ENCODE results near the gene SORCS3.

Gene SORCS3

DNA sequence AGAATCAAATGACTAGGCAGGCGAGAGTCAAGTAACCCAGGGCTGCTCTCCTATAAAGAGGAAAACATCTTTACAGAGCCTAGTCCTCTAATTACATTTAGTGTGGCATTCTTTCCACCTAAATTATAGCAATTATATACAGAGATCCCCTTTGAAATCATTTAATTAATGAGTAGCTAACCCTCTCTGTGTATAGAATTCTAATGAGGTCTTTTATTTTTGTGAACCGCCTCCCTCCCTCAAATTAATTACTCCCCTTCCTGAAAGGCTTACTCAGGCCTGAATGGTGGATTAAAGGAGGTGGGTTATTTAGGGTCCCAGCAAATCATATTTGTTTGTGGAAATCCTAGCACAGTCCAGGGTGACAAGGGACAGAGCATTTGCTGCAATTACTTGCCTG is 551.8 kb downstream of the SORCS3 start:
- Histone ChIP-seq H3K27ac (no peak overlapping the region), H3K4me3 (no peak overlapping the region)

DNA sequence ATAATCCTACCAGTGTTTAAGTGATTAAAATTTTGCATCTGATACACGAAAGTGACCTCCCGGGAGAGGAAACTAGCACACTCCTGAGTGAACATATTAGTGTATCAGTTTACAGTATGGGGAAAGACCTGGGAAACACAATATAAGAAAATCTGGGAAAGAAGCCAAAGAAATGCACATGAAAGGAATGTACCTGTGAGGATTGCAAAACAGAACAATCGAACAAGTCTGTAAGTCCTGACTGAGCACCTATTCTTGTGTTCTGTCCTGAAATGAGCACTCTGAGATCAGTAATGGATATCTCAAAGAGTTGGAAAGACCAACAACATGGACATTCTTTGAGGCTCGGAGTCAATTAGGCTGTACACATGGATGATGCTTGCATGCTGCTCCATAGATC is 554.7 kb downstream of the SORCS3 start:
- no peak overlapping the region for H3K4me3 ChIP-seq
- no peak overlapping the region for H3K27ac ChIP-seq

DNA sequence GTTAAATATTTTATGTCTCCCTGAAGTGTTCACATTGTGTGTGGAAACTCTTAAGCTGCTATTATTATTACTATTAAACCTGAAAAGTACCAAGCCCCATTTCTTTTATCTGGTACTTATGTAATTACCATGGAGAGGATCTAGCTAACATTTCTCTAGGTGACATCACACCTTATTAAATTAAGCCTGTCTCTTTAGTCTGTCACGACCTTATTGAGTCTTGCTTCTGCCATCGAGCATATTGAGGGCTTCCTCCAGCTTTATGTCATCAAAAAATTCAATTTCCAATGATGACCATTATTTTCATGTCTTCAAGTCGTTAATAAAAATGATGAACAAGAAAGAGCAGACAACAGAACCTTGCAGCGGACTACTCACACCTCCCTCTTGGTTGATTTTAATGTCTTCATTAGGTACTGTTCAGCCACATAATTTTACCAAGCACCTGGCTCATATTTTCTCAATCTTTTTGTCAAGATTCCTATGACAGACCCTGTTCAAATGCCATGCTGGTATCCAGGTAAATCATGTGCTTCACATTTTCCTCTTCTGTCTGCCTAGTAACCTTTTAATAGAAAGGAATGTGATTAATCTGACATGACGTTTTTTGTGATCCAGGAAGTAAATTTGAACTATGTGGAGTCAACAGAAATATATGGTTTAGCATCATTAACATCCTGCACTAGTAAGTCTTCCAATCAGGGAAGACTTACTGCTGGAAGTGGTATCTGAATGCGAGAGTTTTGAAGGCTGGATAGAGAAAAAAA is 556.7 kb downstream of the SORCS3 start:
- Histone ChIP-seq H3K27ac (no peak overlapping the region), H3K4me3 (no peak overlapping the region)

DNA sequence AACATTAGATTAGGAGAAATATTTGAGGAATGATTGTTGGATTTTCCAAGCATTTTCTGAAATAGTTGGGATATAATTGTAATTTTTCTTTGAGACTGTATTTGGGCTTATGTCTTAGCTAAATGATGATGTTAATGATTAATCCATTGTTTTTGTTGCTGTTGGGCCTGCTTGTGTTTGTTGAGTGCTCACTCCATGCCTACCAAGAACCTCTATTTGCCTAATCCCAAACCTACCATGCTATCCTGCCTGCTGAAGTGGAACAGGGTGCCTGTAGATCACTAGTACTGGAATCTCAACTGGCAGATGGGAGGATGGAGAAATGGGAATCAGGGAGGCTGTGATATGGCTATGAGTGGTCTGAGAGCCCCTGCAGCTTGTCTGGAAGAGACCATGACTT is 565.5 kb downstream of the SORCS3 start:
- H3K4me3 ChIP-seq: no peak overlapping the region
- no peak overlapping the region for H3K27ac ChIP-seq

DNA sequence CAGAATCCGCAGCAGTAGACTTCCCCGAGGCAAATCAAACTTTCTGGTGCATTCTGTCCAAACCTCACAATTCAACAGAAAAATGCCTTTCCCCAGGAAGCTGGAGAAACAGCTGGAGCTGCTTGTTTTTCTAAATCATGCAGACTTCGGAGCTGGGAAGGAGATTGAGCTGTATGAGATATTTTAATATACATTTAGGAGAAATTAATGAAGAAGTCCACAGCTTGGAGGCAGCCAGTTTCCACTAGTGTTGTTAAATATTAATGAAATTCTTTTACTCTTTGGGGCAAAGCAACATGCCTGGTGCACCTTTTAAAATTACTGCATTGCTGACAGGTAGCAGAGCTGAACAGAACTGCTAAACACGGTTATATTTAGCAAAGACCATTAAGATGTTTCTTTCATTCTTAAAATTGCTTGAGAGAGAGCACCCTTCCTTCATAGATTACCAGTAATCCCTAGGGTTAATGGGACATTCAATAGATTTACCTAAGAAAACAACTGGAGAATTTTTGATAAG is 566.4 kb downstream of the SORCS3 start:
- H3K4me3 ChIP-seq: no peak overlapping the region
- H3K27ac ChIP-seq: no peak overlapping the region

DNA sequence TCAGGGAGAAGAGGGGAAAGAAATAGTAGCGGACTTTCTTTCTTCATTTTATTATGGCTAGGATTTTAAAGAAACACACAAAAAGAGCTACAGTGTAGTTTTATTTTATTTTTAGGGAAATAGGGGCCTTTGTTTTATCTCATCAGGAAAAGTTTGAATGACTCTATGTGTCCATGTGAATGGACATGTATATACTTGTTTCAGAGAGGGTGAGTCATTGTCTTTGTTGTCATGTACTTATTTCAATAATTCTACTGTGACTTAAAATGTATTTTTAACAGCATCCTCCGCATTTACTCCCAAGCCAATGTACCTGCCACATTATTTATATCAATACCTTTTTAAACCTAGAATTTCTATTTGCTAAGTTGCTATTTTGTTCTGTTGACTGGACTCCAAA is 569.5 kb downstream of the SORCS3 start:
- Histone ChIP-seq H3K27ac (no peak overlapping the region), H3K4me3 (no peak overlapping the region)

DNA sequence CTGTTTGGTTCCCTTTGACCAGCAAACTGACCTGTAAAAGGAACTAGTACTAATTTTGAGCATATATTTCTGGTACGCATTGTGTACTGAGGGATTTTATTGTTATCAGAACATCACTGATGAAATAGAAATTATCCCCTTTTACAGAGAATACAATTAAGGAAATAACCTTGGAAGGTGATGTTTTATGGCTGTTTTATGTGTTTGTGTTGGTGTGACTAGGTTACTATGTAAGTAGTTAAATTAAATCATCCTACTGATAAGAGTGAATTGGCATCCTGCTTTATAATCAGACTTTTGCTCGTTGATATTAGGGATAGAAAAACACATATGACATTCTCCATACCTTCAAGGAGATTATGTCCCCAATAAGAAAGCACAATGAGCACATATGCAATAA is 596.6 kb downstream of the SORCS3 start:
- H3K27ac ChIP-seq: no peak overlapping the region
- H3K4me3 ChIP-seq: no peak overlapping the region

DNA sequence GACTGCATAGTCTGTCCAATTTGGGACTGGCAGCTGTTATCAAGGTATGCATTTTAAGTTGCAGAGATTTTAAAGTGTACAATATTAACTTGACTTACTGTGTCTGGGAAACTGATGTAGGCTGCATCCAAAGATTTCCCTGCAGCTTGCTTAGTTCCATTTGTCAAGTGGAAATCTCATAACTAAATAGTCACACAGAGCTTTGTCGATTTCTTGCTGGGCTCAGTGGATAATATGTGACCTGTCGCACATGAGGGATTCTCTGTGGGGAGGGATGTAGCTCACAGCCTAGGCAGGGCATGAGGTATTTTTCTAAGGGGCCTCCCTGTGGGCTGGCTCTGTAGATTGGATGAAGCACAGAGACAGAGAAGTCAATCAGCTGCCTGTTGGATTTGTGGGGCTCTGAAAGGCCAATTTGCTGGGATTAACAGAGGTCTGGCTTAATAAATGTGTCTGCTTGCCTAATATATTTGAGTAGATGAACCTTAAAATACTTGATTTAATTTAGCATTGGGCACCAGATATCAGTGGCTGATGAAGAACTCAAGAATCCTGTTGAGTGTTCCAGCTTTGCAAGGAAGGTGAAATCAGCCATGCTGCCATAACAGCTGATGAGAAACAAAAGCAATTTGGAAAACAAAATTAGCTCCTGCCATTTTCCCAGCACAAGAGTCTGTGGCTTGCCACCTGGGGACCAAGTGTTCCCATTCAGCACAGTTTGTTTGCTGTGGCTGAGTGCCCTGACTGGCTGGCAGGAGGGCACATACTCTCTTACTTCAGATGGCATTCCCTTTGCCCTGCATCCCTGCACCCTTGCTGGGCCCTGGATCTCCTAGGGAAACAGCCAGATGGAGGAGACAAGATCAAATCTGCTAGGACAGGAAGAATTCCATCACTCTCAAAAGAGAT is 598.5 kb downstream of the SORCS3 start:
- H3K27ac ChIP-seq: no peak overlapping the region
- H3K4me3 ChIP-seq: no peak overlapping the region

DNA sequence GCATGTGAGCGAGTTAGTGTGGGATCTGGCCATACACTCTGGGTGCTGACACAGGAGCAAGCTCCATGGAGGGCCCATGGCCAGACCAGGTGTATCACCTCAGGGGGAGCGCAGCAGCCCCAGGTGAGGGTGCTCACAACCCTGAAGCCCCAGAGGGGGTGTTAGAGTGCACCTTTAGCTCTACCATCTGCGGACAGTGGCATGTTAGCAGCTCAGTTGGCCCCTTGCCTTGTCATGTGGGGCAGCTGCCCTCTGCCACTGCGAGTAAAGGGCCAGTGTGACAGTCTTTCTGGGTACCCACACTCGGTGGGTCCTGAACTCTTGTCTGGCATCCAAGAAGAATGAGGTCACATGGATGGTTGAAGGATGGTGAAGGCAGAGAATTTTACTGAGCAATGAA is 600.2 kb downstream of the SORCS3 start:
- Histone ChIP-seq H3K27ac (no peak overlapping the region), H3K4me3 (no peak overlapping the region)

DNA sequence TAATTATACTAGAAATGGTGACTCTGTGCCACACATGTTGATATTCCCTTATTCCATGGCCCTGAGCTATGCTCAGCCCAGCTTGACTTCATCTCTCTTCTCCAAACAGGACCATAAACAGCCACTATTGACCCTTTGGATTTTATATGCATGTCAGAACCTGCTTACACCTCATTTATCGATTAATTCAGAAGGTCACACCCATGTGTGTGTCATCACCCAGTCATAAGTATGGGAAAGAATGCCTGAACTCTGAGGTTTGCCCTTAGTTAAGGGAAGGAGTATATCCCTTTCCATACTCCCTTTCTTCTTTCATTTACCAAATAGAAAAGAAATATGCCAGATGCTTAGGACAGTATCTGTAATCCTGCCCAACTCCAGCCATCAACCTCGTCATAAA is 602.3 kb downstream of the SORCS3 start:
- no peak overlapping the region for H3K27ac ChIP-seq

DNA sequence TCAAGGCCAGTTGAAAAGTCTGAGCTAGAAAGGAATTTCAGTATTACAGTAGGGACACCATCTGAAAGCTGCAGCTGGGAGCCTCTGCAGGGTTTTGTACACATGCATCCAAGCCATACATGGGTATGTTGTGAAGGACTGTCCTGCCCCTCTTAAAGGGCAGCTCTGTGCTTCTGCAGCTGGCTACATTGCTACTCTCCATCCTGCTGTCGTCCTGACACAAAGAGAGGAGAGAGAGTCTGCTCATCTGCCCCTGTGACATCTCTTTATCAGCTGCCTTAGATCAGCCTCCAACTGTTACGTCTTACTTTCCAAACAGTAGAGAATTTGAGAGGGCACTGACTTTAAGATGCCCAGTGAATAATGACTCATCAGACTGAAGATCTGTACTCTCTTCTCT is 602.7 kb downstream of the SORCS3 start:
- H3K4me3 ChIP-seq: no peak overlapping the region
- H3K27ac ChIP-seq: no peak overlapping the region

More for the DNA sequence above, 602.3 kb downstream of the SORCS3 start:
- no peak overlapping the region for H3K4me3 ChIP-seq

DNA sequence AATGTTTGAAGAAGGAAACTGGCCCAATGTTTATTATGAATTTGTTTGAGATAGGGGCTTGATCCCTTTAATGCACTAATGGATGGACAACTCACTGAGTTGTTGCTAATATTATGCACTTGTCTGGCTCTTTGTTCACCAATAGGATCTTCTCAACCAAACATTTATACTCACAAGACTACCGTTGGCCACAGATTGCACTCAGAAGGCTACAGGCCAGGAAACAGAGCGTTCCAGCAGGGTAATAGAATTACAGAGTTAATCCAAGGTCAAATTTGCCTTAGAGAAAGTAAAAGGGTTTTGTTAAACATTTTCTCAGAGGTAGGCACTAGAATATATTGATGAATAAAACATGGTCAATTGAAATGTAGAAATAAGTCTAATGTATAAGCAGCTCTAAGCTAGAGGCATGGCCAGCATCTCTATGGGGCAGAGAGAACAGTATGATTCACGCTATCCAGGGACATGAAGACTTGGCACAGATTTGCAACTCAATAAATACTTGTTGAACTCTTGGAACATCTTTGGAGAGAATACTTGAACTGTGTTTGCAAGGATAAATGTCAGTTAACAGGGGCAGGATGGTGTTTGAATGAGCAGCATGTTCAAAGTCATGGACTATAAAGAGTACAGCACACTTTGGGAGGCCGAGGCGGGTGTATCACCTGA is 606.9 kb downstream of the SORCS3 start:
- Histone ChIP-seq H3K27ac (no peak overlapping the region), H3K4me3 (no peak overlapping the region)

DNA sequence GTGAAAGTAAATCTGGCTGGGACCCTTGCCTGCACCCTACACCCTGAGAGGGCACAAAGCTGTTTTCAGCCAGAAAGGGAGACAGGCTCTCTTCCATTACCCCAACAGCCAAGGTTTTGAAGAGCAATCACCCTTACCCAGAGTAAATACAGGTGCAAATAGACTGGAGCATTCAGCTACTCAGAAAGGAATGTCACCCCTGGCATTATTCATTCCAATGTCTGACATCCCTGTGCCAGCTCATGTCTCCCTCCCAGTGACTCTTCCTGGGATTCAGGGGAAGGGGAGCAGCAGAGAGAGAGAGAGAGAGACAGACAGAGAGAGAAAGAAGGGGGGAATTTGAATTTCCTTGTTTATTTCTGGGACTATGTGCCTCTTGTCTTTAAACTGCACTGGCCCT is 611.8 kb downstream of the SORCS3 start:
- no peak overlapping the region for H3K27ac ChIP-seq
- no peak overlapping the region for H3K4me3 ChIP-seq

DNA sequence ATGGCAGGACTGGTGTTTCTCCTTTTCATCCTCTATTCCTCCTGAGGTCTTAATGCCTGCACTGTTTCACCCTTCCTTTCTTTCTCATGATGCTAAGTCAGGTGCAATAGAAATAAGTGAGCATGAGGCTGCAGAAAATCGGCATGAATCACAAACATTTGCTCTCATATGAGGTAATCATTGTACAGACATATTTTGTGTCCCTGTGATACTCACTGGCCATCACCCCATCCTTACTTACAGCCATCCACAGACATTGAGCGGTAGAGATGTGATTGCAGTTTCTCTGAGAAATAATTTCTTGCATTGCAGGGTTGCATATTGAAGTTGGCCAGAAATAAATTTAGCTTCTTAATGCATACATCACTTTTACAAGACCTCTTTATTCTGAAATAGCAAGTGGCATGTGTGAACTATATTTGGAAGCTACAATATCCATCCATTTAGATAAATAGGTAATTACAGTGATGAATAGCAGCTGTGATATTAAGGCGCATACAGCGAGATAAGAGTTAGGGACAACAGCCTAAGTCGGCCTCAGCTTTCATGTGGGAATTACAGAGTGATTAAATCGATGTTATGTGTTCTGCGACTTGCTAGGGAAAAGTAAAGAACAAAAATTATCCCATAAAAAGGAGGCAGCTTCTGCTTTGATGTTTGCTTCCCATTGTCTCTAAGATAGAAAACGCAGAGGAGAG is 612.6 kb downstream of the SORCS3 start:
- Histone ChIP-seq H3K4me3 (no peak overlapping the region), H3K27ac (no peak overlapping the region)

DNA sequence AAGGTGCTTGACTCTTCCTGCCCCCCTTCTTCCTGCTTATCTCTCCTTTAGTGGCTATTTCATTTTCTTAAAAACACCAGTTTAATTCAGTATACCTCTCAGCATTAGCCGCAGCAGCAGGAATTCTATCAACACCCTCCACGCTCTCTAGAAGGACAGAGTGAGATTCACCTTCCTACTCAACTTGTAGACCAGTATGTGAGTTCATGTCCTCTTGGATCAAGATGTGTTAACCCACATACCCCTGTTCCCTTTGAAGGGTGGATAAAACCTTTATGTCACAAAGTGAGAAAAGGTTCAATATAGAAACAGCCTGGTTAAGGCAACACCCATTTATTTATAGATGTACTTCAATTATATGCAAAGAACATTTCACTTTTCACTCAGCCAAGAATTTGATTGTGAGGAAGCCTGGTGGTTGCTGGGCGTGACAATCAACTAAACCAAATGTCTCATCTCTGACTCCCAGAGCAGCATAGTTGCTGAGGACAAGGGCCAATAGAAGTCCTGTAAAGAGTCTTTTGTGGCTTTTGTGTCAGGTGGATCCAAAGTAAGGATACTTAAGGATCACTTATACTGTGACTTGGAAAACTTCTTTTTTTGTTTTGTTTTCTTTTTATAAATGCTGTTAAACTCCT is 617.1 kb downstream of the SORCS3 start:
- H3K27ac ChIP-seq: no peak overlapping the region
- H3K4me3 ChIP-seq: no peak overlapping the region

DNA sequence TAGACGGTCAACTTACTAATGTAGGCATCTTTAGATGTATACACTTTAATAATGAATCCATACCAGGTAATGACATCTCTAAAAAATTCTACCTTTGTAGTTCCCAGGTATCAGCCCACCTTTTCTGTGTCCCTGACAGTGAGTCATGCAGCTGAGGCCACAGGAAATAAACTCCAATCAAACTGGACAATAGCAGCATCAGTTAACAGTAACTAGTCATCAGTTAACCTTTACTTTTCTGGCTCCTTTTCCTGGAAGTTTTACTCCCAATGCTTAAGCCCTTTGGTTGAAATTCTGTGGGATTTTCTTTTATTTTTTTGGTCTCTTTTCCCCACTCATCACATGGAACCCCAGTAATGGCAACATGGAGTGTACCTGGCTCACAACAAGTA is 617.6 kb downstream of the SORCS3 start:
- no peak overlapping the region for H3K27ac ChIP-seq
- H3K4me3 ChIP-seq: no peak overlapping the region

DNA sequence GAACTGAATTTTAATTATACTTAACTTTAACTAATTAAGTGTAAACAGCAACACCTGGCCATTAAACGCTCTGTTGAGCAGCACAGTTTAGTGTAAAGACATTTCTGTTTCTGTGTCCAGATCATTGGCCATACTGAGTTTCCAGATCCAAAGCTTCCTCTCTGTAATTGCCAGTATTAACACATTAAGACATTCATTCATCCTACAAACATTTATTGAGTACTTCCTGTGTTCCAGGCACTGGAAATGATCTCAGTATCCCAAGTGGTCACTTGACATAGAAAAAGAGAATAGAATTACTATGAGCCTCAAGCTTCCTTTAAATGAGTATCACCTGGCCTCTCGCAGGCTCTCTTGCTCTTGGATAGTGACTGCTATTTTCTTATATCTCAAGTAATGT is 618.1 kb downstream of the SORCS3 start:
- Histone ChIP-seq H3K27ac (no peak overlapping the region), H3K4me3 (no peak overlapping the region)

DNA sequence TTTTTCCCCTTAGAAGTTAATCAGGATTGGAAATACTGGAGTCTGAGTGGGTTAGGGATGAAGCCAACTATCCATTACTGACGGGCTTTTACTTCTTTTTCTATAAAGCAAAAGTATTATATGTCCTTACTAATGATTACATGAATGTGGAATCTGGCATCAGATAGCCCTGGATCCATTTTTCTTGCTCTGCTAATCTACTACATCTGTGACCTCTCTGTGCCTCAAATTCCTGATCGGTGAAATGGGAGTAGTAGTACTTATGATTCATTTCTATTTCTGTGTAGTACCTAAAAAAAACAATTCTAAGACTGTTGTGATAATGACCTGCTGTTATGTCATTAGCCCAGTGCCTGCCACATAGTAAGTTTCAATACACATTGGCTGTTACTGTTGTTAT is 621.6 kb downstream of the SORCS3 start:
- no peak overlapping the region for H3K27ac ChIP-seq
- no peak overlapping the region for H3K4me3 ChIP-seq

DNA sequence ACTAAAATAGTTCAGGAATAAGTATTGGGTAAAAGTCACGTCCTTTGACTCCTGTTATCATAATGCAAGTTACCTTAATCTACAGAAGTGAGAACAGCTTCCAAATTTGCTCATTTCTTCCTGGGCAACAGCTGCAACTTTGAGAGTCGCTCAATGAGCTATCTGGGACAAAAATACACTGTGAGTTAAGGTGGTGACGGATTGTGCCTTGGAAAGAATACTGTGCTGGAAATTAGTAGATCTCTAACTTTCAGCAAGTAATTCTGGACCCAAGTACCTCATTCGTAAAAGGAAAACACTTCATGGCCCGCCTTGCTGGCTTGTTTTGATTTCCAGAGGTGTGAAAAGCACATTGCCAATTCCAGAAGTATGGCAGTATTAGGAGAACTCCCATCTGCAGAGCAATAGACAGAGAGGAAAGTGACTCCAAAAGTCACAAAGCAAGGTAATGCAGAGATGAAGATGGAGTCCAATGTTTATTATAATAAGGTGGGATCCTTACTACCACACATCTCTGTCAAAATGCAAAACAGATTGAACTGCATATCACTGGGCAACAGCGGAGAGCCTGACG is 626.0 kb downstream of the SORCS3 start:
- H3K4me3 ChIP-seq: no peak overlapping the region
- no peak overlapping the region for H3K27ac ChIP-seq

Data from skin epidermis (tissue), 12 donors.